GM18508 (cell line): ENCODE results near the gene CCDC158.
"Not testable (repeated sequence)": the region's sequence is repeated elsewhere in the genome, so short reads cannot be mapped to it uniquely, and the experiment has no call there.

Experiments
- ATAC-seq: cut with Tn5 transposase; IDR thresholded peaks from one replicate; pipeline ENCODE4 v1.9.1; 2021; ENCODE audit warnings: moderate number of reproducible peaks; ENCODE audit not compliant: insufficient read depth, unreplicated experiment

CCDC158 gene

GRCh38 chr4:76287811-76288210 is 133.1 kb downstream of the CCDC158 start:
- not testable (repeated sequence) for ATAC-seq

- ATAC-seq, result no peak
Observed at GRCh38 chr4:76283900-76284299, 137.0 kb downstream of the CCDC158 start.

- ATAC-seq, result no peak
Observed at GRCh38 chr4:76282941-76283689, 137.8 kb downstream of the CCDC158 start.

- ATAC-seq, result not testable (repeated sequence)
Observed at GRCh38 chr4:76281594-76281993, 139.3 kb downstream of the CCDC158 start.

GRCh38 chr4:76280488-76281441 is 140.2 kb downstream of the CCDC158 start:
- no peak for ATAC-seq

- no peak for ATAC-seq
Observed at GRCh38 chr4:76279462-76279861, 141.5 kb downstream of the CCDC158 start.

GRCh38 chr4:76278583-76278982 is 142.4 kb downstream of the CCDC158 start:
- no peak for ATAC-seq

- ATAC-seq, result no peak
Observed at GRCh38 chr4:76277667-76278066, 143.3 kb downstream of the CCDC158 start.

- ATAC-seq, result no peak
Observed at GRCh38 chr4:76276813-76277212, 144.1 kb downstream of the CCDC158 start.

- ATAC-seq, result no peak
Observed at GRCh38 chr4:76275486-76276124, 145.3 kb downstream of the CCDC158 start.

- no peak for ATAC-seq
Observed at GRCh38 chr4:76272999-76273398, 147.9 kb downstream of the CCDC158 start.

GRCh38 chr4:76272582-76272981 is 148.4 kb downstream of the CCDC158 start:
- no peak for ATAC-seq

- ATAC-seq, result no peak
Observed at GRCh38 chr4:76272073-76272472, 148.9 kb downstream of the CCDC158 start.

GRCh38 chr4:76271248-76271647 is 149.7 kb downstream of the CCDC158 start:
- no peak for ATAC-seq

- ATAC-seq, result no peak
Observed at GRCh38 chr4:76270244-76271175, 150.4 kb downstream of the CCDC158 start.

- no peak for ATAC-seq
Observed at GRCh38 chr4:76267811-76268210, 153.1 kb downstream of the CCDC158 start.

GRCh38 chr4:76266627-76267026 is 154.3 kb downstream of the CCDC158 start:
- no peak for ATAC-seq

GRCh38 chr4:76265631-76266218 is 155.2 kb downstream of the CCDC158 start:
- no peak for ATAC-seq
